CD4-positive, alpha-beta T cell treated with Interleukin-15 for 4 hours (primary cell): ENCODE measurements around the gene FYN.
"Not testable (repeated sequence)": the region's sequence is repeated elsewhere in the genome, so short reads cannot be mapped to it uniquely, and the experiment has no call there.

Experiments
- DNase-seq: peaks from one replicate; pipeline ENCODE4 v3.0.0-alpha.2; 2020; ENCODE audit warnings: low spot score

FYN gene

DNA sequence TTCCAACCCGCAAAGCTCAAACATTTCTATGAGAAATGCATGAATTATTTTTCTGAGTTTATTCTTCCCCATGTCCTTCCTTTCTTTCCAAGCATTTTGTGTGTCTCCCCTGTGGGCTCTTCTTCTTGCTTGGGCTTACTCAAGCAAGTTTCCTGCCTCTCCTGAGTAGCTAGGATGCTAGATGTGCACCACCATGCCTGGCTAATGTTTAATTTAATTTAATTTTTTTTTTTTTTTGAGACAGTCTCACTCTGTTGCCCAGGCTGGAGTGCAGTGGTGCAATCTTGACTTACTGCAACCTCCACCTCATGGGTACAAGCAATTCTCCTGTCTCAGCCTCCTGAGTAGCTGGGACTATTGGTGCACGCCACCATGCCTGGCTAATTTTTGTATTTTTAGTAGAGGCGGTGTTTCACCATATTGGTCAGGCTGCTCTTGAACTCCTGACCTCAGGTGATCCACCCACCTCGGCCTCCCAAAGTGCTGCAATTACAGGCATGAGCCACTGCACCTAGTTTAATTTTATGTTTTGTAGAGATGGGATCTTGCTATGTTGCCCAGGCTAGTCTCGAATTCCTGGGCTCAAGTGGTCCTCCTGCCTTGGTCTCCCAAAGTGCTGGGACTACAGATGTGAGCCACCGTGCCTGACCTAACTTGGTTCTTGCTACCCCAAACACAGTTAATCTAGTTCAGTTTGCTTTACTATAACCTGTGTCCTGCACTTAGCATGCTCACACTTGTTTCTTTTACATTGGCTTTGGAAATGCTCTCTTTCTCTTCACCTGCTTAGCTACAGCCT is 192.2 kb downstream of the FYN start:
- DNase-seq, result not testable (repeated sequence)

DNA sequence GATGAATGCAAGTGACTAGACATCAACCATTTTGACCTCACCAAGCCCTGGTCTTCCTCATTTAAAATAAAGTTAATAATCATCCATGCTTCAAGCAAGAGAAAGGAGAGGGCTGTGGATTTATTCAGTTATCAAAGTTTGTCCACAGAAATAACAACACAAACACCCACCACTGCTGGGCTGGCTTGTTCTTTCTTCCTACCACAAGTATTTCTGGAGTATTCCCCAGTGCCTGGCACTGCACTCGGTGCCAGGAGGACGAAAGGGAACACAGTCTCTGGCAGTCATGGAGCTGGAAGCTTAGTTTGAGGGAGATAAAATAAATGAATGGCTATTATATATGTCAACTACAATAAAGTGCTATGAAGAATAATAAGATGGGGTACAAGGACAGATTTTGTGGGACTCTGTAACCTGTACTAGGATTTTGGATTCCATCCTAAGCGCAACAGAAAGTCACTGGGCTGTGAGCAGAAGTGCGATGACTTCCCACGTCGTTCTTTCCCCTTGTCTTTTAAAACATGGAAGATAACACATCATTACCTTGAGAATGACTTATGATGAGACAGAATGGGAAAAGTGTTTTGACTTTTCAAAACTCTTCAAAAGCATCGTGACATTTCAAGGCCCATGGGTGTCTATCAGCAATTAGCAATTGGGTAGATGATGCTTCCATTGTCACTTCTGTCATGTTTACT is 193.1 kb downstream of the FYN start:
- DNase-seq, result no peak

DNA sequence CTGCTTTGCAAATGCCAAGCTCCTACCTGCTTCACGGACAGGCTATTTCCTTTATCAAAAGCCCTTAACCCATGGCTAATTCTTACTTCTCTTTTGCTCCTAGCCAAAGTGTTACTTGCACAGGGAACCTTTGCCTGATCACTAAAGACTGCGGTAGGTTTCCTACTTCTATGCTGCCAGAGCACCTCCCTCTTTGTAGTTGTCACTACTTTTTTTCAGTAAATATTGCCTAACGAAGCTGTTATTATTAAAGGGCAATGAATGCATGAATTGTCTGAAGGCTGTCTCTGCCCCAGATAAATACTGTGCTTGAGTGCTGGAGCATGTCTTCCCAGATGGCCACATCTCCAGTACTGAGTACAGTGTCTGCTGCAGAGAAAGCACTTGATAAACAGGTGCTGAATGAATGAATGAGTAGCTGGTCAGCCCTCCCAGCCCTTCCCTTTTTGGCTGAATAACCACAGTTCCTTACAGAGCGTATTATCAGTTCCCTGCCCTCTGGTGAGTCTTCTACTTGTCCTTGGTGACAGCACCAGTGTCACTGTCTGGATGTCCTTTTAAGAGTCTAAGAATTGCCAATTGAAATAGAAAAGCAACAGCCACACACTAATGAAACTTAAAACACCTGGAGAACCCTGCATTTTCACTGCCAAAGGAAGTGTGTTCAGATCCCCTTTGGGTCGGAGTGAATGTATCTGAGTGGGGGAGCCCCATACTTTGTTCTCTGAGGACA is 194.0 kb downstream of the FYN start:
- no peak for DNase-seq

- no peak for DNase-seq
Observed at GRCh38 chr6:111677249-111677990, 195.8 kb downstream of the FYN start.

DNA sequence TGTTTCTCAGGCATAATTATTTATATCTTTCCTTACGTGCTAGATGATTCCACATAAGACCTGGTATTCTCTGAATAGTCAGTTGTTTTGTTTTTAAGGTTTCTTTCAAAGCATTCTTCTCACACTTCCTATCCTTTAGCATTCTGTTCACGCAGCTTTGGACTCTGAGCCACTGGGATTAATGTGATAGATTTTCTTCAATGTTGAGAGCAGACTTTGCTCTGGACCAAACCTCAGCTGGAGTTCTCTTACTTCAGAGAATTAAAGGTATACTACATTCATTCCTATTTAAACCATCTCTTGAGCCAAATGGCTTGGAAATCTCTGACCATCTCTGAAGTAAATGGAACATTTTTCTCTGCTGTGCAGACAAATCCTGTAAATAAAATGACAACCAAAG is 196.9 kb downstream of the FYN start:
- DNase-seq, result no peak

GRCh38 chr6:111674883-111675282 is 198.4 kb downstream of the FYN start:
- DNase-seq, result no peak

DNA sequence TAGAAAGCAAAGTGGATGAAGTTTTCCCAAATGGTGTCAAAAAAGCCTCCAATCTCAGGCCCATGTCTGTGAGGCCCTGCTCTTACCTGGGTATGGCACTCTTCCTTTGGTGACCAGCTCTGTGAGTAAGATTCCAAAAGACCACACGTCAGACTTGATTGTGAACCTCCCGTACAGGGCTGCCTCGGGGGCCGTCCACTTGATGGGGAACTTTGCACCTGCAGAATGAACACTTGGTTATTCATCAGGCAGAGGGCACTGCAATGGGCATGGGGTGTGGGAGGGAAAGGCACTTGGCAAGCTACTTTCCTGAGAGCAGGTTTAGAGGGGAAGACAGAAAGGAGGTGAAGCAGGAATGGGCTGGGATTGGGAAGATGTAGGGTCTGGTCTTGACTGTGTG is 198.8 kb downstream of the FYN start:
- DNase-seq, result no peak

- DNase-seq, result no peak
Observed at GRCh38 chr6:111673937-111674336, 199.3 kb downstream of the FYN start.

DNA sequence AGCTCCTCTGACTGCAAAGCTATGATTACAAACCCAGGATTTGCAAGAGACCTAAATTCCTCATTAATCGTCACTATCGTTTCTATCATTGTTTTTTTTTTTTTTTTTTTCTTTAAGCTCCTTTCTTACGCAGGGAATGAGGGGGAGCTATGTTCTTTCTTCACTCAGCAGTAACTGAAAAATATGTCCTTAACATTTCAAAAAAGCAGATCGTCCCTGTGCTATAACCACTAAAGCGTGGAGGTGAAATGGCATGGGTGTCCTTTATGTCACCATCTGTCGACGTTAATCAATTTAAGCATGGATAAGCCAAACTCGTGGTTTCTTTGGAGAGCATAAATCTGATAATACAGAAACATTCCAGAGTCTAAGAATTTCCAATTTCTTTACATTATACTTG is 199.7 kb downstream of the FYN start:
- DNase-seq, result no peak

- no peak for DNase-seq
Observed at GRCh38 chr6:111672761-111673450, 200.3 kb downstream of the FYN start.

GRCh38 chr6:111669326-111669725 is 203.9 kb downstream of the FYN start:
- no peak for DNase-seq

DNA sequence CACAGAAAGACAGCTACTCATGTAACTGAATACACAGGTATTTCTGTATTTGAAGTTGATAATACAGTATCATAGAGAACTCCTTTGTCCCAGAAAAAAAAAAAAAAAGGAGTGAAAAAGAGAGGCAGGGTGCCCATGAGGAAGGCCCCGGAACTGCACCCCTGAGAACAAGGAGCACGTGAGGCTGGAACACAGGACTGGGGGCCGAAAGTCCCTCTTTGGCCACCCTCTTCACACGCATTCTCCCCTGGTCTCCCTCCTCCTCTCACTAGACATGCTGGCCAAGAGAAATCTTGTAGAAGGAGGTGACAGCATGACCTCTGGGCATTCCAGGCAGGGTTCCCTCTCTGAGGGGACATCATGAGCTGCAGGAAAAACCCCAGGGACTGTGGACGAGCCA is 204.8 kb downstream of the FYN start:
- DNase-seq, result no peak

DNA sequence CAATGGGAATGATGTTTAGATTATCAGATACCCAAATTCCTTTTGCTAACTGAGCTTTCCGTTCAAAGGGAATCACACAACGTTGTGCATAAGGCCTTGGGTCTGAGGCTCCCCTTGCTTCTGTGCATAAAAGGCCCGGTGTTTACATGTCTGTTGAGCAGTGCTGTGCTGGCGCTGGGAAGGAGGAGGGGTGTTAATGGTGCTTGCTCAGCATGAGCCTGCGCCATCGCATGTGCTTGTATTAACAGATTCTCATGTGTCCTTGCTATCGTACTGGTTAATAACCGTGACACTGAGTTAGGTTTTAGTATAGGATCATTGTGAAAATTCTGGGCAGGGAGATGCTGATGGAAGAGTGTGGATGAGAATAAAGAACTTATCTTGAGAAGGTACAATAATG is 205.3 kb downstream of the FYN start:
- DNase-seq, result no peak

DNA sequence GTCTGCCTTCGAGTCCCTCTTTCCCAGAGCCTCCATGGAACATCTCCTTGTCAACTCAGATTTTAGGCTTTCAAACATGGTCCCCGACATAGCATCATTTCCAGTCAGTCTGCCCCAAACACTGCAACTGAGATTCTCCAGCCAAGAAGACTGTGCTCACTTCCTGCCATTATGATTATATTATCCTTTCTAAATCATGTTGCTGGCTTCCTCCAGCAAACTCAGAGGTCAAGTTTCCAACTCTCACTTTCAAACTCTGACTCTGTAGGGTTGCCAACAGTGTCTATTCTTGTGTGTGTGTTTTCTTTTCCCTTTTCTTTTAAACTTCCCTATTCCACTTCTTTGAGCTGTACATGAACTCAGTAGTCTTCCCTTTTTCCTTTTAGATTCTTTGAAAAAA is 206.4 kb downstream of the FYN start:
- no peak for DNase-seq

- DNase-seq, result no peak
Observed at GRCh38 chr6:111664565-111665030, 208.7 kb downstream of the FYN start.

- DNase-seq, result no peak
Observed at GRCh38 chr6:111663692-111664564, 209.3 kb downstream of the FYN start.

DNA sequence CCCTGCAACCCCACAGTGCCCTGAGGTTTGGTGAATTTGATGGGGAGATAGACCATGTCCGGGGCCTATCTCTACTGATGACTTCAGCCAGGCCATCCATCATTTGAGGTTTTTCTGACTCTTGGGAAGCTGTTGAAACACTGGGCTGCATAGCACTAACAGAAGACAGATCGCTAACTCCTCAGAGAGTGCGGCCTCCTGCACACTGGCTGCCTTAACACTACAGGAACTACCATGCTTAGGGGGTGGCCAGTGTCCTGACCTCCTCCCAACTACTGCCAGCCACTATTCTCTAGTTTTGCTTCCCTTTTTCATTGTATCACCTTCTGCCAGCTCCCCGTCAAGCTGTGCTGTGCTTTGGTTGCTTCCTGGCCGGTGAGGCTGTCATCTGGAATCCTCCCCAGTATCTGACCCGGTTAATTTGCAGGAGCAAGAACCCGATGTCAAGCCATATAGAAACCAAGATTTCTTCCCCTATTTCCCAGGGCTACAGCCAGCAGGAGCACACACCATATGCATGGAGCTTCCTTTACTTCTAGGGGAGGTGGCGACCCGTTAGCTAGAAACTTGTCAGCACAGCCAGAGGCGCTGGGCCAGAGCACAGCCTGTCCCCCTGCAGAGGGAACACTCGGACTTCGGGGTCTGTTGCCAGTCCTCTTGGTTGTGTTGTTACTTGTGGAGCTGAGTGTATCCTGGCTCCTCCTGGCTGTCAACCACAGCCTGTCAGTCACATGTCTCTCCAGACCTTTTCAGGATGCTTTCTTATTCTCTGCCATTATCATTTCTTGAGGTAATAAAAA is 210.3 kb downstream of the FYN start:
- no peak for DNase-seq

DNA sequence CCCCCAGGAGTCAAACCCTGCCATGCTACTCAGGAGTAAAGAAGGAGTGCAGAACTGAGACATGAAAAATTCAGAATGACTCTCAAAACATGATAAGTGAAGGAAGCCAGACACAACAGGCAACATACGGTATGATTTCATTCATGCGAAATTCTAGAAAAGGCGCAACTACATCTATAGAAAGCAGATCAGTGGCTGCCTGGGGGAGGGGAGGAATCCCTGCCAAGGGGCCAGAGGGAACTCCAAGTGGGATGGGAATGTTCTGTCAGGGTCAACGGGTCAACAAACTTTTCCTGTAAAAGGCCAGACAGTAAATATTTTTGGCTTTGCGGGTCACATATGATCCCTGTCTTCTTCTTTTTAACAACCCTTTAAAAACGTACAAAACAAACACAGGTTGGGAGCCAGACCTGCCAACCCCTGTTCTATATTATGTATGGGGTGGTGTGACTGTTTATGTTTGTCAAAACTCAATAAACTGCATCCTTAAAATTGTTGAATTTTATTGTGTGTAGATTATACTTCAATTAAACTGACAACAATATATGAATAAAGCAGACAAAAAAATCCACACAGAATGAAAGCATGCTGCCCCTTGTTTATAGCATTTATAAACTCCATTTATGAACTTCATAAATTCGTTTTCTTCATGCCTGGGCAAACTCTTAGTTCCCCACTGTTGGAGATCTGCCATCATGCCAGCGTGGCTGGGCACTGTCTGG is 211.0 kb downstream of the FYN start:
- no peak for DNase-seq

DNA sequence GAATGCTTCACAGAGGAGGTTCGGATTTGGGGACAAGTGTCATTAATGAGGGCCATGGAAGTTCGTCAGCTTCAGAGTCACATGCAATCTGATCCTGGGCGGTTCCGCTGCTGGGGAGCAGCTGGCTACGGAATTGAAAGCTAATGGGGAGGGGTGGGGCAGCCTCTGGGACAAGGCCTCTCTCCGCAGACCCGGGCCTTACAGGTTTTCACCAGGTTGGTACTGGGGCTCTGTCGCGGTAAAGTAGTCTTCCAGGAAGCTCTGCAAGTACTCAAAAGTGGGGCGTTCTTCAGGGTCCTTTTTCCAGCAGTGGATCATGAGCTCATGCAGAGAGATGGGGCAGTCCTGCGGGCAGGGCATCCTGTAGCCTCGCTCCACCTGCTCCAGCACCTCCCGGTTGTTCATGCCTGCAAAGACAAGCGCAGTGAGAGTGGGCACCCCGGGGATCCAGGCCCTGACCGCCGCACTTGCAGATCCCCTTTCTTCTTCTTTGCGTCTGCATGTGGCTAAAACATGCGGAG is 211.7 kb downstream of the FYN start:
- no peak for DNase-seq
